MG63 (cell line): ENCODE results near the gene SLC43A3. TPM values are rescaled to one million over a fixed set of nuclear protein-coding genes. Genes with fewer than 3 reads are reported as not detected.

Source experiments
- DNase-seq: peaks from one replicate; pipeline ENCODE4 v3.0.0-alpha.2; 2020
- H3K27me3 ChIP-seq: fragments of 250-450 bp; sonication (Bioruptor Pico); 2 replicates; pipeline ENCODE4 v1.5.1; 2020; ENCODE audit warnings: mild to moderate bottlenecking, moderate library complexity
- H3K36me3 ChIP-seq: fragments of 250-450 bp; sonication (Bioruptor Pico); 2 replicates; pipeline ENCODE4 v1.5.1; 2020; ENCODE audit warnings: mild to moderate bottlenecking, moderate library complexity
- H3K4me3 ChIP-seq: fragments of 250-450 bp; sonication (Bioruptor Pico); 2 replicates; pipeline ENCODE4 v1.5.1; 2020; ENCODE audit warnings: mild to moderate bottlenecking, moderate library complexity
- H3K9me3 ChIP-seq: fragments of 250-450 bp; sonication (Bioruptor Pico); 2 replicates; pipeline ENCODE4 v1.5.1; 2020; ENCODE audit warnings: mild to moderate bottlenecking, moderate library complexity
- total RNA-seq: library from RNA; depleted of rRNA; stranded (reverse); fragments of >200 nt; shearing (Covaris generic); gene quantifications from 2 replicates; pipeline ENCODE4 v1.2.3, GENCODE V29; 2014; ENCODE audit warnings: low replicate concordance

The SLC43A3 gene
- total RNA-seq, 1 experiment from 2014 or later, result 84.3 TPM

DNA sequence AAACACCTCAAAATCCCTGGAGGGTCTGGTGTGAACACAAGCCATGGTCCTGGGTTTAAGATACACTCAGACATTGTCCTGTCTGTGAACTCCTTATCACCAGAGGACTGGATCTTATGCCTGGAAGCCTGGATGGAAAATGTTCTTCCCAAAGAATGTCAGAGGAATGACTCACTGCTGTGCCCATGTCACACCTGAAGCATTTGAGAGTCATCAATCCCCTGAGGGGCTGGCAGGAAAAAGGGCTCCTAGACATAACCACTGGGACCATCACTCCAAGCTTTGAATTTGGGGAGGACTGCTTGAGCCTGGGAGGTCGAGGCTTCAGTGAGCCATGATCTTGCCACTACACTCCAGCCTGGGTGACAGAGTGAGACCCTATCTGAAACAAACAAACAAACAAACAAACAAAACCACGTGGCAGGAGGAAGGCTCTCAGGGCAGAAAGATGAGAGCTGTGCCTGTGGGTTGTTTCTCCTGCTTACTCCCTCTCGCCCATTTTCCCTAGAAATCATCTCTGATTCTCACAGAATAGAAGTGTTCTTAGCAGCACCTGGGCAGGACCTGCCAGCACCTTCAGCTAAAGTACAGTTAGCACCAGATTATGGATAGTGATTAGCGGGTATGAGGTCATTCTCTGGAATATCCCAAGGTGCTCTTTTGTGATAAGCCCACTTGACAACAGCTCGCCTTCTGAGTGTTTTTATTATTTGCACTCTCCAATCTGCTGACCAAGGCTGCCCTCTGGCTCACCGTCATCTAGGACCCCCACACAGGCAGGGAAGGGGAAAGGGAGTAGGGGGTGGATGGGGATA, 24.5 kb downstream of the SLC43A3 start:
- DNase-seq, result no peak
- no peak overlapping the region for H3K4me3 ChIP-seq
- H3K36me3 ChIP-seq, result peaks cover 12% of the 10 kb centered on the region
- no peaks in the 10 kb centered on the region for H3K9me3 ChIP-seq
- no peaks in the 10 kb centered on the region for H3K27me3 ChIP-seq

DNA sequence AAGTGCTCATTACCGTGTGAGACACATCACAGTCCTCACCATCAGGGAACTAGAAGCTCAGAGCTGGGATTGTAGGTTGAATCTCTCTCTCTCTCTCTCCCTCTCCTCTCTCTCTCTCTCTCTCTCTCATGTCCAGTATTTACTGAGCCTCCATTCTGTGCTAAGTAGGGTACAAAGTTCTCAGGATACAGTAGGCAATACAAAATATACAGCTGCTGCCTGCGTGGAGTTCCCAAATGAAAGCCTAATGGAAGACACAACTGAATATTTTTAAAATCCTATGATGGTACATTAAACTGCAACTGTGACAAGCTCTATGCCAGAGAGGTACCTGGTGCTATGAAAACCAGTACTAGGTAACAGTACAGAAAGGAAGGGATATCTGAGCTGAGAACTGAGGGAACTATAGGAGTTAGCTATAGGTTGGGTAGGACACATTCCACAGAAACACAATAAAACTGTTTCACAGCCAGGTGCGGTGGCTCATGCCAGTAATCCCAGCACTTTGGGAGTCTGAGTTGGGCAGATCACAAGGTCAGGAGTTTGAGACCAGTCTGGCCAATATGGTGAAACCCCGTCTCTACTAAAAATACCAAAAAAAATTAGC, 26.8 kb downstream of the SLC43A3 start:
- Histone ChIP-seq H3K36me3 (no peaks in the 10 kb centered on the region), H3K27me3 (no peaks in the 10 kb centered on the region), H3K9me3 (no peaks in the 10 kb centered on the region), H3K4me3 (no peak overlapping the region)
- DNase-seq, result no peak

DNA sequence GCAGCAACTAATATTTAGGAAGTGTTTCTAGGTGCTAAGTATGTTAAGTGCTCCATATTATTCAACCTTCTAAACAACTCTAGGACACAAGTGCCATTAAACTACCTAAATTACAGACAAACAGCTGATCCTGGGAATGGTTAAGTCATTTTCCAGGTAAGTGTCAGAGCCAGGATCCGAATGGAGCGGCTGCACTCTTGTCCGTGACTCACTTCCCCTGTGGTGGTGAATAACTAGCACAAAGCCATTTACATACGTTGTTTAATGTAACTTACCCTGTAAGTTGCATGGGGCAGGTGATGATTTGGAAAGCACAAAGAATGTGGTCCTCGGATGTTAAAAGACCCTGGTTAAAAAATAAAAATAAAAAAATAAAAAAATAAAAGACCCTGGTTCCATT, 27.7 kb downstream of the SLC43A3 start:
- DNase-seq, result no peak

DNA sequence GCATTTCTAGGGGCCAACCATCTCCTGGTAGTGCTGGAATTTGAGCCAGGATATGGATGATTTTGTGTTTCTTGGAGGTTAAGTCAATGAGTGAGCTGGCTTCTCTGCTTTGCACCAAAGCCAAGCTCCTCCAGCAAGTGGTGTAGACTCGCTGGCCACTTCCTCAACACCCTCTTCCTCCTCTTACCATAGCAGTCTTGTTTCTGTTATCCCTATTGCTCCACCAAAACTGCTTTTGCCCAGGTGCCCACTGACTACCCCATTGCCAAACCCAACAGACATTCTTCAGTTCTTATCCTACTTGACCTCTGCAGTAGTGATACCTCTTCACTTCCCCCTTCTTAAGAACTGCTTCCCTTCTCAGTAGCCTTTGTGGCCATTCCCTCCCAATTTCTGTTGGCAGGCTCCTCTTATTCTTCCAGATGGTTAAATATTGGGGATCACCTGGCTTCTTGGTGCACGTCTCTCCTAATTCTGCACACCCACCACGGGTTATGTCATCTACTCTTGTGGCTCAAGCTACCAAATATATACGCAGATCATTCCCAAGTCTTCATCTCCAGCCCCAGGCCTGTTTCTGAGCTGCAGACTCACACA, 29.4 kb downstream of the SLC43A3 start:
- no peak for DNase-seq
- H3K9me3 ChIP-seq, result no peaks in the 10 kb centered on the region
- no peak overlapping the region for H3K4me3 ChIP-seq
- no peaks in the 10 kb centered on the region for H3K36me3 ChIP-seq
- no peaks in the 10 kb centered on the region for H3K27me3 ChIP-seq

More for the DNA sequence above, 27.7 kb downstream of the SLC43A3 start:
- Histone ChIP-seq H3K4me3 (no peak overlapping the region), H3K9me3 (no peaks in the 10 kb centered on the region), H3K36me3 (no peaks in the 10 kb centered on the region), H3K27me3 (no peaks in the 10 kb centered on the region)

DNA sequence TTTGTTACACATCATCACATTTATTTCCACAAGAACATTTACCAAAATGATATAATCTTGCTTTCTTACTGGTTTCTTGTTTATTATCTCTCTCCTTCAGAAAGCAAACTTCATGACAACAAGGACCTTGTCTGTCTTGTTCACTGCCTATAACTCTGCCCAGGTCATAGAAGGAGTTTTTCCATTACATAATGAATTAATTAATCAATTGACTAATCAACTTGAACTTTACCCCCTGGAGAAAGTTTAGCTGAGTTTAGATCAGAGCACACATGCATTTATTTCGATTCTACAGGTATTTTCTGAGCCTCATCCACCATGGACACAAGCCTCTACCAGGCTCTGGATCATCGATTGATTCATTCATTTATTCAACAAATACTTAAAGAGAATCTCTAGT, 30.2 kb downstream of the SLC43A3 start:
- Histone ChIP-seq H3K4me3 (no peak overlapping the region), H3K9me3 (no peaks in the 10 kb centered on the region), H3K27me3 (no peaks in the 10 kb centered on the region), H3K36me3 (no peaks in the 10 kb centered on the region)
- DNase-seq, result no peak

DNA sequence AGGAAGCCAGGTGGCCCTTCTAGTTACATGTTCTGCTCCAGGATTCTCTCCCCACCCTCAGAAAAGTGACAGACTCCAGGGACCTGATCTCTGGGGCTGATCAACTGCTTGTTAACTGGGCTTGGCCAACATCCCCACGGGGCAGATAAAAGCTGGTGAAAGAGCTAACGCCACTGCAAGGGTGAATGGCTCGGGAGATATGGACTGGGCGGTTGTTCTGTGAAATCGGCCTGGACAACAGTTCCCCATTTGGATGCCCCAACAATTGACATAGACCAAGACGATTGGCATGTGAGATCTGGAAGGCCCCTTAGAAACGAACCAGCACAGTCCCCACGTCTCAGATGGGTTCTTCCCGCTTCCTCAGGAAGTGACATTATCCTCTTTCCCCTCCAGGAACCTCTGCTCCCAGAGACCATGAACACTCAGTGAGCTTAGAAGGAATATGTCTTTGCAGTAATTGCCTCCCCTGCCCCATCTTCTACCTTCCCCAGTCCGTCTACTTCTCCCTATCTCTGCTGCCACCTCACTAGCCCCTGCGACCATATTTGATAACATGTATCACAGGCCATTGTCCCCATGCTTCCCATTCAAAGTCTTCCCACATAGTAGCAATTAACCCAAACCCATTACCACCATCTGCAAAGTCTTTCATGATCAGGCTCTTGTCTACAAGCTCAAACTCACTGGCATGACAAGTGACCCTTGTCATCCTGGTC, 30.9 kb downstream of the SLC43A3 start:
- DNase-seq, result no peak
- Histone ChIP-seq H3K4me3 (no peak overlapping the region), H3K27me3 (no peaks in the 10 kb centered on the region), H3K9me3 (no peaks in the 10 kb centered on the region), H3K36me3 (no peaks in the 10 kb centered on the region)

DNA sequence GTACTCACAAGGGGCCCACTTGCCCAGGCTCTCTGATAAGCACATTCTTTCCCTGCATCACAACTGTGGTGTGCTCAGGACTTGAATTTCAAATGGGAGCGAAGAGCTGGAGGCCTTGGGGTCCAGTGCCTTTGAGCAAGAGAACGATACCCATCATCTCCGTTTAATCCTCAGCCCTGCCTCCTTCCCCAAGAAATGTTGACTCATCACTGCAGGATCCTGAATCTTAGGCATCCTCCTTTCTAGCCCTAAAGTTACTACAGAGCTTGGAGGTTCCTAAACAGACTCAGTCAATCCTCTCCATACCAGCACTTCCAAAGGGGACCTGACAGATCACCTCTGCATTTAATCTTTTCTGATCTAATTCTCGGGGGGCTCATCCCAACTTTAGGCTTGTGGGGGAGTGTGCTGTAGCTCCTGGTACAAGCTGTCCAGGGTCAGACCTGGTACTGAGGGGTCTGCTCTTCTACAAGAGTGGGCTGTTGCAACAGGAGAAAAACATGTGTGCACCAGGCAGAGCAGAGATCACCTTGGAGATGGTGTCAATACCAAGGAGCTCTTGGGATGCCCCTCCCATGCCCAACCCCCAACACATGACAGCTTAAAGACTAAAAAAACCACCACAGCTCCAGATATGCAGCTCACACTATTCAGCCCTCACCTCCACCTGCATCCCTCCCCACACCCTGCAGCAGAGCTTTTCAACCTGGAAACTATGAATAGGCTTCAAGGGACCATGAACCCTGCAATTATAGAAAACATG, 32.5 kb downstream of the SLC43A3 start:
- Histone ChIP-seq H3K9me3 (no peaks in the 10 kb centered on the region), H3K4me3 (no peak overlapping the region)
- DNase-seq, result no peak

DNA sequence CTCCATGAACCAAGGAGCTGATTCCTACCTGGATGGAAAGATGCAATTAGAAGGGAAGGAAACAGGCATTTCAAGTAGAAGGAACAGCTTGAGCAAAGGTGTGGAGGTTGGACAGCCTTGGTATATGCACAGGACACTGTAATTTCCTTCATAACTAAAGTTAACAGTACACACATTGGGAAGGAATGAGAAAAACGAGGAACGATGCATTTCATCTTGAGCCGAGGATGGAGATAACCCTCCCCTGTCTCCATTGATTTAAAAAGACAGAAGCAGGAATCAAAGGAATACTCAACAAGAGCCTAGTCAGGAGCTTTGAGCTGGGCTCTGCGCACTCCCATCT, 34.2 kb downstream of the SLC43A3 start:
- Histone ChIP-seq H3K36me3 (no peaks in the 10 kb centered on the region), H3K27me3 (no peaks in the 10 kb centered on the region), H3K9me3 (no peaks in the 10 kb centered on the region), H3K4me3 (no peak overlapping the region)
- no peak for DNase-seq

More for the DNA sequence above, 32.5 kb downstream of the SLC43A3 start:
- Histone ChIP-seq H3K36me3 (no peaks in the 10 kb centered on the region), H3K27me3 (no peaks in the 10 kb centered on the region)

DNA sequence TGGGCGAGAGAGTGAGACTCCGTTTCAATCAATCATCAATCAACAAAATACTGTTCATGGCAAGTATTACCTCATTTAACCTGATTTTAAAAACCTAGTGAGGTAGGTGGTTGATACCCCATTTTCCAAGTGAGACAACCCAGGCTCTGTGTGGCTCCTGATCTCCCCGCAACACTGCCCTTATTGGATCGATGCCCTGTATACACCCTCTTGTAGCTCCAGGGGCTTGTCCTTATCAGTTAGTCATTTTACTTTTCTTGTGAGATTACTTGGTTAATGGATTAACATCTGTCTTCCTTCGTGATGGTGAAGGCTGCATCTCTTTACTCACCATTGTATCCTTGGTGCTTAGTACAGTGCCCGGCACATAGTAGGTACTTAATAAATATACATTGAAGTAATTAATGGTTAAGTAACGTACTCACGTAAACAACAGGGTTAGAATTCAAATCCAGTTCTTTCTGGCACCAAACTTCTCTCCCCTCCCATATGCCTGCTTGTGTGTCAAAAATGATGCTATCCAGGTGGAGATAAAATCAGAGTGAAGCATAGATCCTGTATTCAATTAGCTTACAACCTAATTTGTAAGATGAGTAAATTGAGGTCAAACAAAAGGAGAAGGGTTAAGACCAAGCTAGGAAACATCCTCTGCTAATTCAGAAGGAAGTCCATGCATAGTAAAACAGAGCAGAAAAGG, 34.7 kb downstream of the SLC43A3 start:
- no peak for DNase-seq
- no peaks in the 10 kb centered on the region for H3K27me3 ChIP-seq

DNA sequence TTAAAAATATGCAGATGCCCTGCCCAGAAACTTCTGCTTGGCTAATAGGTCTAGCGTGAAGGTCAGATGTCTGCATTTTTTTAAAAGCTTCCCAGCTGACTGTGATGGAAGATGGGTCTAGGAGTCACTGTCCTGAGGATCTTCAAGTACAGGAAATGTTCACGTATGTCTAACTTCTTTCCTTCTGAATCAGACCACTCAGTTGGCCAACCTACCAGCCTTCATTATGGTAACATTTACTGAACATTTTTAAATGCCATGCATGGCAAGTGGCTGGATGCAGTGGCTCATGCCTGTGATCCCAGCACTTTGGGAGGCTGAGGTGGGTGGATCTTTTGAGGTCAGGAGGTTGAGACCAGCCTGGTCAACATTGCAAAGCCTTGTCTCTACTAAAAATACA, 35.4 kb downstream of the SLC43A3 start:
- no peaks in the 10 kb centered on the region for H3K27me3 ChIP-seq
- no peak for DNase-seq
- no peaks in the 10 kb centered on the region for H3K36me3 ChIP-seq
- H3K9me3 ChIP-seq, result no peaks in the 10 kb centered on the region
- H3K4me3 ChIP-seq, result no peak overlapping the region

More for the DNA sequence above, 34.7 kb downstream of the SLC43A3 start:
- Histone ChIP-seq H3K36me3 (no peaks in the 10 kb centered on the region), H3K9me3 (no peaks in the 10 kb centered on the region), H3K4me3 (no peak overlapping the region)

DNA sequence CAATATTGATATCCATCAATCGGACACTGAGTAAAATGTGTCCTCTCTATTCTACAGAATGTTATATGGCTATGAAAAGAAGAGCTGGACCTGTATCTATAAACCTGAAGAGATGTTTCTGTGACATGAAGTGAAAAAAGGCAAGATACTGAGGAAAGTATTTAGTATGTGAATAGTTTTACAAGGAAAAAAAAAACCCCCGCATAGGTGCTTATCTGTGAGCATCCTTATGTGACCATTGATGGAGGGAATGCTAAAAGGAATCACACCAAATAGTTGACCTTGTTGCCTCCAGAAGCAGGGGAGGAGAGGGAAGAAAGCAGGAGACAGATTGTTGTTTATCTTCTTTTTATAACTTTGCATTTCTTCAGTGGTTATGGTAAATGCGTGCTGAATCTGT, 35.8 kb downstream of the SLC43A3 start:
- Histone ChIP-seq H3K9me3 (no peaks in the 10 kb centered on the region), H3K36me3 (no peaks in the 10 kb centered on the region), H3K4me3 (no peak overlapping the region), H3K27me3 (no peaks in the 10 kb centered on the region)
- no peak for DNase-seq

DNA sequence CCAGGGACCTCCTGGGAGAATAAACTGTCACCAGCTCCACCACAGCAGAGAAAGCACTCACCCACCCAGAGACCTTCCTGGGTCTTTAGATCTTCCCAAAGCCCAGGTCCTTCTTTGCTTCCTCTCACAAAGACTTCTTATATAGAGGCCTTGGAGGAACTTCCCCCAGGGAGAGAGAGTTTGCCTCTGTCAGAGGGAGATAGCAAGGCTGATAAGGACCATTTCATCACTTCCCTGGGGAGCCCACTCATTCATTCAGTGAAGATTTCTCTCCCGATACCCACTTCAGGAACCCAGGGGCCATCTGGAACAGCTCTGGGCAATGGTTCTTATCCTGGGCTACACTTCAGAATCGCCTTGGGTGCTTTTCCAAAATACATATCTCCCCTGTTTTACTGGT, 36.4 kb downstream of the SLC43A3 start, which contains the start of gene PRG2:
Gene PRG2, minus strand, starts transcription at position 116 of the 400 bp plus-strand sequence. CDS start 706 bp downstream, outside the sequence.
- Histone ChIP-seq H3K4me3 (no peak within 1 kb of the TSS), H3K27me3 (no peaks in the 10 kb centered on the region), H3K9me3 (no peaks in the 10 kb centered on the region), H3K36me3 (no peaks in the 10 kb centered on the region)
- DNase-seq, result no peak

DNA sequence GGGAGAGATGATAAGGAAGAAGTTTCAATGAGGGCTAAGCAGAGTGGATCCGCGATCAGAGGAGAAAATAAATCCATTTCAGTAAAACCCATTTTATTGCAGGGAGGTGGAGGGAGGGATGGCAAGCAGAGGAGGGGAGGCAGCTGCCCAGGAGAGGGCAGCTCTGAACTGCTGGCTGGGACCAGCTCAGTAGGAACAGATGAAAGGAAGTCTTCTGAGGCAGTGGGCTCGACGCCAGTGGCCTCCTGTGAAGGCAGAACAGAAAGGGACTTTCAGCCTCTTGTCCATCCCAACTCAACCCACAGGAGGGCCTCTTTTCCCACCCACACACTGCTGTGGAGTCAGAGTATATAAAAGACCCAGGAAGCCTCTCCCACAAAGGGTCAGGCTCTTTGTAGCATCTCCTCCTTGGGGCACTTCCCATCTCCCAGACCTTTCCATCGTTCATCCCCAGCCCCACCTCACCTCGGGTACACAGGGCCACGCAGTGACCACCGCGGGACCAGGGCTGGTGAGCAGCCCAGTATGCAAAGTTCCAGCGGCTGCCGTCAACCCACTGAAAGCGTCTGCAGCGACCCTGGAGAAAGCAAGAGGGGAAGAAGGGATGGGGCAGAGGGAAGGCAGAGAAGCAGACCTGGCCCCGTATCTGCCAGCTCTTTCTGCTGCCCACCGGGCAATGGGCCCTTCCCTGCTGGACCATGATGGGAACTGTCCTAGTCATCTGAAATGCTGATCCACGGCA, 39.5 kb downstream of the SLC43A3 start:
- Histone ChIP-seq H3K4me3 (no peak overlapping the region), H3K36me3 (no peaks in the 10 kb centered on the region), H3K9me3 (no peaks in the 10 kb centered on the region), H3K27me3 (no peaks in the 10 kb centered on the region)
- peak; percentile 36 for DNase-seq

DNA sequence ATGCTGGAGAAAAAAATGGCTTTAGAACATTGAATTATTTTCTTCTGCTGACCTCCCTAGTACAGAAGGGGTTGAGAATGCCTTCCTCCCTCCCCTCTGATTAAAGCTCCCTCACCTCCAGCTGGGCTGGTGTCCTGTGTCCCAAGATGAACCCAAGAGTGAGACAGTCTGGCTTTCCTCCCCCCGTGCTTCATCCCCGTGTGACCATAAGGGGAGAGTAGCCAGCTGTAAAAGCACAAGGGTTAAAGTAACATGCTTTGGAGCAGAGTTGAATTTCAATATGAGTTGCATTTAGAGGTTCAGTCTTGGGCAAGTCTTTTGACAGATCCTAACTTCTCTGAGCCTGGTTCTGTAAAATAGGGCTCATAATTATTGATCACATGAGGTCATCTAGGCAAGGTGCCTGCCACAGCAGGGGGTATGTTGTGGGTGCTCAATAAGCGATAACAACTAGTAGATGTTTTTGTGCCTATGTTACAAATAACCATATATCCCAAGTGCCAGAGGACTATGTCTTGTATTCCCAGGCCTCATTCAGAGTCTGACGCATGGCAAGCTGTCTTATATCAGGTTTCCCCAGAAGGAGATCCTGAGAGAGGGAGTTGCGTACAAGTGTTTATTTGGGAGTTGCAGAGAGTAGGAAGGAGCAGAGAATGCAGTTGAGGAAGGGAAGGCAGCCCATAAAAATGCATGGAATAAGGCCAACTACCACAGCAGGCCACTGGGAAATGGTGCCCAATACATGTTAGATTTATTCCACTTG, 40.6 kb downstream of the SLC43A3 start:
- H3K9me3 ChIP-seq, result no peaks in the 10 kb centered on the region
- H3K36me3 ChIP-seq, result no peaks in the 10 kb centered on the region

DNA sequence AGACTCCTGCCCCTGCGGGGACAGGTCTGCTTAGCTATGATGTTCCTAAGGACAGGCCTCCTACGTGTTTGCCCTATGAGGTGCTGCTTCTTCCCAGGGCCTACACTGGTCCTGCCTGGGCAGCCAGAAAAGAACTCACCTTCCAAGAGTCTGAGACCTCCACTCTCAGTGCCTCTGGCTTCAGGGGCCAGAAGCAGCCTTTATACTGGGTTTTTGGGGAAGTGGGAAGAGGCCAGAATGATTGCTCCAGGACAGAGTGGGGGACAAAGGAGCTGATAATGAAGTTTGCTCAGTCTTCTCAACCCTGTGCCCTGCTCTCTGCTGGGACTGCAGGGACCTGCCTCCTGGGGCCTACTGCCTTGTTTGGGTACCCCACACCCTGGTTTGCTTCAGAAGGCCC, 45.9 kb downstream of the SLC43A3 start, which contains the start of gene PRG3:
Gene PRG3, minus strand, starts transcription at position 176 of the 400 bp plus-strand sequence. CDS start 442 bp downstream, outside the sequence.
- Histone ChIP-seq H3K9me3 (no peaks in the 10 kb centered on the region), H3K27me3 (peaks cover 4% of the 10 kb centered on the region), H3K36me3 (no peaks in the 10 kb centered on the region), H3K4me3 (no peak within 1 kb of the TSS)
- no peak for DNase-seq

More for the DNA sequence above, 40.6 kb downstream of the SLC43A3 start:
- DNase-seq, result no peak
- Histone ChIP-seq H3K4me3 (no peak overlapping the region), H3K27me3 (no peaks in the 10 kb centered on the region)
